Activated CD4-positive, alpha-beta memory T cell treated with anti-CD3 and anti-CD28 coated beads for 36 hours (primary cell): Measurements from ENCODE around the gene MBNL3. TPM values are rescaled to one million over a fixed set of nuclear protein-coding genes. Genes with fewer than 3 reads are reported as not detected.

ENCODE experiments used
- CTCF ChIA-PET: fragments of 350-600 bp; sonication (Branson Sonifier 250); formaldehyde crosslinking; loops from one replicate; lab custom pipeline; 2021; ENCODE audit warnings: antibody characterized with exemption, inconsistent platforms; lab: Charles Lee
- POLR2A ChIA-PET: fragments of 350-600 bp; sonication (Branson Sonifier 250); formaldehyde crosslinking; loops from one replicate; lab custom pipeline; 2021; ENCODE audit warnings: antibody characterized with exemption; lab: Charles Lee
- DNase-seq: peaks from one replicate; pipeline ENCODE4 v3.0.0-alpha.2; 2020
- H3K27ac Mint-ChIP-seq: one replicate; pipeline ENCODE4 v1.8.0; 2021; ENCODE audit warnings: mixed read lengths
- H3K27me3 Mint-ChIP-seq: one replicate; pipeline ENCODE4 v1.8.0; 2021; ENCODE audit warnings: mixed read lengths
- H3K36me3 Mint-ChIP-seq: one replicate; pipeline ENCODE4 v1.8.0; 2021; ENCODE audit warnings: mixed read lengths
- H3K4me1 Mint-ChIP-seq: one replicate; pipeline ENCODE4 v1.8.0; 2021; ENCODE audit warnings: low read depth, mixed read lengths
- H3K4me3 Mint-ChIP-seq: one replicate; pipeline ENCODE4 v1.8.0; 2021; ENCODE audit warnings: mild to moderate bottlenecking, mixed read lengths
- H3K9me3 Mint-ChIP-seq: one replicate; pipeline ENCODE4 v1.8.0; 2021; ENCODE audit warnings: mixed read lengths
- intact Hi-C: fragments of 100-400 bp; cut with micrococcal nuclease; formaldehyde crosslinking; loops from one replicate; pipeline ENCODE4 v1.15.1; 2023
- total RNA-seq, 2 experiments: library from RNA; stranded (reverse); gene quantifications; one replicate each; pipeline ENCODE4 v1.2.3, GENCODE V29; 2021

MBNL3 gene
- total RNA-seq = 10 to 100 TPM; 13.7 to 14.7 TPM

- POLR2A ChIA-PET = interaction anchor here (1.0 to 1.3 kb wide), 4 partner anchors 8 to 465 kb away, joined by 3 to 4 read pairs (median 3); partner anchors contain the start of gene RAP2C
- Mint-ChIP-seq H3K27ac (peak within 1 kb of the TSS; percentile 91), H3K4me1 (peaks cover 38% of the 10 kb centered on the region), H3K27me3 (no peaks in the 10 kb centered on the region), H3K4me3 (peak within 1 kb of the TSS; percentile 88), H3K36me3 (no peaks in the 10 kb centered on the region), H3K9me3 (no peaks in the 10 kb centered on the region)
- CTCF ChIA-PET = interaction anchor here (1.1 kb wide), 1 partner anchor 672 kb away, joined by 3 read pairs; no protein-coding TSS in a partner anchor
- intact Hi-C loops = loop anchor here (1.0 to 2.0 kb wide), 3 partner anchors 9 to 272 kb away; no protein-coding TSS in a partner anchor
- peak; percentile 68 for DNase-seq
Measured at GRCh38 chrX:132488819-132489577, at the start of gene MBNL3. TSS of gene MBNL3 (minus strand) at chrX:132489038. CDS start at chrX:132439611, 49,427 bp downstream.

GRCh38 chrX:132533409-132533808 is 44.6 kb upstream of the MBNL3 start:
- Mint-ChIP-seq H3K36me3 (no peaks in the 10 kb centered on the region), H3K4me1 (no peaks in the 10 kb centered on the region), H3K27ac (no peak overlapping the region), H3K4me3 (no peak overlapping the region), H3K9me3 (no peaks in the 10 kb centered on the region), H3K27me3 (peaks cover 2% of the 10 kb centered on the region)
- ChIA-PET POLR2A (no interaction called here), CTCF (no interaction called here)
- intact Hi-C loops = no loop called here
- DNase-seq = no peak

DNA sequence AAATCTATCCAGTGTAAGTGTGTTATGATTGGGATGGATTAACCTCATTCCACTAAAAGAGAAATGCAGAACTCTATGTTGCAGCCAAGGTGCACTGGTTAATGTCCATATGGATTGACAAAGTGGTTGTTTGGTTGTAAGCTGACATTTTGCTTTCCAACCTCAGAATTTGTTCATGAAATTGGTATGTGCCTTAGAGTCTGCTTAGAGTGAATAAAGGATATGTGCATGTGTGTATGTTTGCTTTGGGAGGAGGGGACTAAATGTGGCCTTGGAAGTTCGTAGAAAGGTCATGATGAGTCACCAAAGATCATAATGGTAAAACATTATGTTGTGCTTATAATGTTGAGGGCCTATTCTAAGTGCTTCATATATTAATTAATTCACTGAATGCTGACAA is 44.1 kb upstream of the MBNL3 start:
- Mint-ChIP-seq H3K36me3 (no peaks in the 10 kb centered on the region), H3K27me3 (peaks cover 2% of the 10 kb centered on the region), H3K27ac (no peak overlapping the region), H3K9me3 (no peaks in the 10 kb centered on the region), H3K4me1 (no peaks in the 10 kb centered on the region), H3K4me3 (no peak overlapping the region)
- DNase-seq = no peak
- intact Hi-C loops = no loop called here
- ChIA-PET CTCF (no interaction called here), POLR2A (no interaction called here)

DNA sequence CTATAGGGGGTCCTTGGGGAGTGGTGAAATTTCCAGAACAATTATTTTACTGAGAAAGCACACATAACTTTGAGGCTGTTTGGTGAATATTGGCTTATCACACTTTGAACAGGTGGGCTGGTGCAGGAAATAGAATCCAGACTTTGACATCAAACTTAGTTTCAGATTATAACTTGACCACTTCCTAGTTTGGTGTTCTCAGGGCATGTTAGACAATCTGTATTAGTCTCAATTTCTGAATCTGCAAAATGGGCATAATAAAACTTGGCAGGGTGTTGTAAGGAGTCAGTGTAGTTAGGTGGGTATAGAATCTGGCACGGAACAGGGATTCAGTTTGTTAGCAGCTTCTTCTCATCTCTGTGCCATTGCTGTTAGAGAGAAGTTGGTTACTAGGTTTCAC is 43.3 kb upstream of the MBNL3 start:
- POLR2A ChIA-PET = no interaction called here
- CTCF ChIA-PET = no interaction called here
- intact Hi-C loops = no loop called here
- H3K27ac Mint-ChIP-seq = no peak overlapping the region
- DNase-seq = no peak
- no peak overlapping the region for H3K4me3 Mint-ChIP-seq
- H3K4me1 Mint-ChIP-seq = no peaks in the 10 kb centered on the region
- peaks cover 2% of the 10 kb centered on the region for H3K27me3 Mint-ChIP-seq
- H3K9me3 Mint-ChIP-seq = no peaks in the 10 kb centered on the region
- no peaks in the 10 kb centered on the region for H3K36me3 Mint-ChIP-seq

- ChIA-PET CTCF (no interaction called here), POLR2A (no interaction called here)
- no peak overlapping the region for H3K4me3 Mint-ChIP-seq
- H3K36me3 Mint-ChIP-seq = no peaks in the 10 kb centered on the region
- H3K27me3 Mint-ChIP-seq = no peaks in the 10 kb centered on the region
- H3K9me3 Mint-ChIP-seq = no peaks in the 10 kb centered on the region
- intact Hi-C loops = no loop called here
- H3K27ac Mint-ChIP-seq = no peak overlapping the region
- no peaks in the 10 kb centered on the region for H3K4me1 Mint-ChIP-seq
- no peak for DNase-seq
Measured at GRCh38 chrX:132520792-132521191, 32.0 kb upstream of the MBNL3 start.

- intact Hi-C loops = no loop called here
- Mint-ChIP-seq H3K27ac (no peak overlapping the region), H3K9me3 (no peaks in the 10 kb centered on the region), H3K4me3 (no peak overlapping the region), H3K4me1 (no peaks in the 10 kb centered on the region), H3K27me3 (no peaks in the 10 kb centered on the region), H3K36me3 (no peaks in the 10 kb centered on the region)
- ChIA-PET POLR2A (no interaction called here), CTCF (no interaction called here)
- DNase-seq = no peak
Measured at GRCh38 chrX:132520213-132520612, 31.4 kb upstream of the MBNL3 start.

DNA sequence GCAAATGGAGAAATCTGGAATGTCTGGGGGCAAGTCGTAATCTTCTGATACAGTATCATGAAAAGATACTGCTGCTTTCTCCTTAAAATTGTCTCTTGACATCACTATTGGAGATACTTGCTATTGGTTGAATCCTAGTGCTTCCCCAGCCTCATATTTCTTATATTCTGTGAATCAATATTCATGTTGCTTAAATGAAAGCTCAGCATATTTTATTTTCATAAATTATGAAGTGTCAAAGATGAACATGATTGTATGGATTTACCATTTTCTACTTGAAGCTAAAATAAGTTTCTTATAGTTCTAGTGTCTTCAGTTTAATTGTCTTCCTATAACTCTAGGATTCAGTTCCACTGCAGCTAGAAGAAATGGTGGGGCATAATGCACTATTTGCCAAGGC is 29.6 kb upstream of the MBNL3 start:
- H3K4me1 Mint-ChIP-seq = no peaks in the 10 kb centered on the region
- ChIA-PET CTCF (no interaction called here), POLR2A (no interaction called here)
- no peaks in the 10 kb centered on the region for H3K36me3 Mint-ChIP-seq
- no peak overlapping the region for H3K4me3 Mint-ChIP-seq
- H3K9me3 Mint-ChIP-seq = no peaks in the 10 kb centered on the region
- no peaks in the 10 kb centered on the region for H3K27me3 Mint-ChIP-seq
- intact Hi-C loops = no loop called here
- H3K27ac Mint-ChIP-seq = no peak overlapping the region
- DNase-seq = no peak

- peaks cover 2% of the 10 kb centered on the region for H3K27me3 Mint-ChIP-seq
- intact Hi-C loops = no loop called here
- no peak overlapping the region for H3K4me3 Mint-ChIP-seq
- H3K27ac Mint-ChIP-seq = no peak overlapping the region
- no peaks in the 10 kb centered on the region for H3K36me3 Mint-ChIP-seq
- H3K9me3 Mint-ChIP-seq = no peaks in the 10 kb centered on the region
- no peaks in the 10 kb centered on the region for H3K4me1 Mint-ChIP-seq
- ChIA-PET POLR2A (no interaction called here), CTCF (no interaction called here)
- DNase-seq = no peak
Measured at GRCh38 chrX:132508834-132509233, 20.0 kb upstream of the MBNL3 start.

- Mint-ChIP-seq H3K27me3 (no peaks in the 10 kb centered on the region), H3K4me1 (no peaks in the 10 kb centered on the region), H3K36me3 (no peaks in the 10 kb centered on the region), H3K9me3 (no peaks in the 10 kb centered on the region), H3K4me3 (no peak overlapping the region), H3K27ac (no peak overlapping the region)
- intact Hi-C loops = no loop called here
- ChIA-PET POLR2A (no interaction called here), CTCF (no interaction called here)
- no peak for DNase-seq
Measured at GRCh38 chrX:132505116-132505515, 16.3 kb upstream of the MBNL3 start.

- intact Hi-C loops = no loop called here
- no peak for DNase-seq
- Mint-ChIP-seq H3K27ac (no peak overlapping the region), H3K27me3 (no peaks in the 10 kb centered on the region), H3K4me3 (no peak overlapping the region), H3K36me3 (no peaks in the 10 kb centered on the region), H3K9me3 (no peaks in the 10 kb centered on the region), H3K4me1 (no peaks in the 10 kb centered on the region)
- ChIA-PET CTCF (no interaction called here), POLR2A (no interaction called here)
Measured at GRCh38 chrX:132504417-132504816, 15.6 kb upstream of the MBNL3 start.

DNA sequence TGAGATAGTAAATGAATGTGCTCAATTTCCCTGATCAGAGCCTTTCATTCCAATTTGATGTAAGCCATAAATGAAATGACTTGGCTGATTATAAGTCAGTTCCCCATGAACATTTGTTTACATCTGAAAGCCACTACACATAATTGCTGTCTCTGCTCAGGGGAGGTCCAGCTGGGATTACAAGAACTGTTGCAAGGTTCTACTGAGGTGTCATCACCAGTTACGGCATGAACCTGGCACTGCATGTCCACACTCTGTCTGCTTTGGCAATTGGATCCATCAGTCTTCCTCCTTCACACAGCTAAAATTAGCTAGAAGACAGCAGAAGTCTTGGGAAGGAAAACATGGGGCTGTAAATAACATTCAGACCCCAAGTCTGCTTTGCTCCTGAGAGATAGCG is 12.8 kb upstream of the MBNL3 start:
- no peak overlapping the region for H3K27ac Mint-ChIP-seq
- no peaks in the 10 kb centered on the region for H3K9me3 Mint-ChIP-seq
- ChIA-PET POLR2A (no interaction called here), CTCF (interaction anchor here (0.9 kb wide), 1 partner anchor 112 kb away, joined by 3 read pairs; no protein-coding TSS in a partner anchor)
- no peak overlapping the region for H3K4me3 Mint-ChIP-seq
- H3K36me3 Mint-ChIP-seq = no peaks in the 10 kb centered on the region
- DNase-seq = no peak
- no peaks in the 10 kb centered on the region for H3K27me3 Mint-ChIP-seq
- H3K4me1 Mint-ChIP-seq = no peaks in the 10 kb centered on the region
- intact Hi-C loops = no loop called here

- no peaks in the 10 kb centered on the region for H3K27me3 Mint-ChIP-seq
- H3K4me3 Mint-ChIP-seq = no peak overlapping the region
- no peaks in the 10 kb centered on the region for H3K36me3 Mint-ChIP-seq
- no peaks in the 10 kb centered on the region for H3K4me1 Mint-ChIP-seq
- H3K9me3 Mint-ChIP-seq = no peaks in the 10 kb centered on the region
- CTCF ChIA-PET = interaction anchor here (1.1 kb wide), 1 partner anchor 134 kb away, joined by 3 read pairs; no protein-coding TSS in a partner anchor
- intact Hi-C loops = no loop called here
- DNase-seq = no peak
- POLR2A ChIA-PET = no interaction called here
- H3K27ac Mint-ChIP-seq = no peak overlapping the region
Measured at GRCh38 chrX:132497432-132497831, 8.6 kb upstream of the MBNL3 start.

DNA sequence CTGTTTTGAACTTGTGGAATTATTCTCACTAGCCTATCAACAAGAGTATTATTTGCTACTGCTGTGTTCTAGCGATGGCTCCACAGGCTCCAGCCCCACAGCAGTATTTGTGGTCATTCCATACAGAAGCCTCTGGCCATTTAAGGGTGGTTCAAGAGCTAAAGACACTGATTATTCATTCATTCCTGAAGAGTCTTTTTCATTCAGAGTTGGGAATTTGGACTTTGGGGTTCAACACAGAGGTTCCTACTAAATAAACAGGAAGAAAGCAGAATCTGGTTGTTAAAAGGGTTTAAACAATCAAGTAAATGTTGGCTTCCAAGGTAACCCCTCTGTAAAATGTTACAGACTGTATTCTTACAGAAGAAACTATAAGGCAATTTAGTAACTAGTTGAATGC is 4.3 kb upstream of the MBNL3 start:
- H3K36me3 Mint-ChIP-seq = no peaks in the 10 kb centered on the region
- CTCF ChIA-PET = no interaction called here
- peaks cover 9% of the 10 kb centered on the region for H3K4me1 Mint-ChIP-seq
- POLR2A ChIA-PET = no interaction called here
- H3K9me3 Mint-ChIP-seq = no peaks in the 10 kb centered on the region
- no peak for DNase-seq
- no peak overlapping the region for H3K27ac Mint-ChIP-seq
- no peak overlapping the region for H3K4me3 Mint-ChIP-seq
- intact Hi-C loops = loop anchor here (5.0 kb wide), 1 partner anchor 129 kb away; no protein-coding TSS in a partner anchor
- no peaks in the 10 kb centered on the region for H3K27me3 Mint-ChIP-seq
